ENCODE data around the gene CFAP77. TPM values are rescaled to one million over a fixed set of nuclear protein-coding genes. Genes with fewer than 3 reads are reported as not detected.
"Not testable (repeated sequence)": the region's sequence is repeated elsewhere in the genome, so short reads cannot be mapped to it uniquely, and the experiment has no call there.

Gene CFAP77
- polyA plus RNA-seq, 1 donor from 2014 or later, result not detected

- TF ChIP-seq MXI1 (conservative IDR thresholded peaks at IDR 0.05; ENCODE audit: poor library complexity, severe bottlenecking), result no peak
- no peak for TF ChIP-seq EZH2 (IDR thresholded peaks at IDR 0.05; ENCODE audit: borderline replicate concordance, insufficient read depth, low read length, poor library complexity, severe bottlenecking)
- TF ChIP-seq EP300 (conservative IDR thresholded peaks at IDR 0.05; ENCODE audit: poor library complexity, severe bottlenecking), result no peak
- TF ChIP-seq RAD21 (conservative IDR thresholded peaks at IDR 0.05), result no peak
- TF ChIP-seq SMC3 (conservative IDR thresholded peaks at IDR 0.05; ENCODE audit: poor library complexity), result no peak
- no peak for TF ChIP-seq REST (IDR thresholded peaks at IDR 0.05; ENCODE audit: borderline replicate concordance)
- TF ChIP-seq POLR2AphosphoS5 (IDR thresholded peaks at IDR 0.05), result no peak
- no peak for TF ChIP-seq TAF1 (IDR thresholded peaks at IDR 0.05; ENCODE audit: low read depth)
- TF ChIP-seq, protein P1, sequence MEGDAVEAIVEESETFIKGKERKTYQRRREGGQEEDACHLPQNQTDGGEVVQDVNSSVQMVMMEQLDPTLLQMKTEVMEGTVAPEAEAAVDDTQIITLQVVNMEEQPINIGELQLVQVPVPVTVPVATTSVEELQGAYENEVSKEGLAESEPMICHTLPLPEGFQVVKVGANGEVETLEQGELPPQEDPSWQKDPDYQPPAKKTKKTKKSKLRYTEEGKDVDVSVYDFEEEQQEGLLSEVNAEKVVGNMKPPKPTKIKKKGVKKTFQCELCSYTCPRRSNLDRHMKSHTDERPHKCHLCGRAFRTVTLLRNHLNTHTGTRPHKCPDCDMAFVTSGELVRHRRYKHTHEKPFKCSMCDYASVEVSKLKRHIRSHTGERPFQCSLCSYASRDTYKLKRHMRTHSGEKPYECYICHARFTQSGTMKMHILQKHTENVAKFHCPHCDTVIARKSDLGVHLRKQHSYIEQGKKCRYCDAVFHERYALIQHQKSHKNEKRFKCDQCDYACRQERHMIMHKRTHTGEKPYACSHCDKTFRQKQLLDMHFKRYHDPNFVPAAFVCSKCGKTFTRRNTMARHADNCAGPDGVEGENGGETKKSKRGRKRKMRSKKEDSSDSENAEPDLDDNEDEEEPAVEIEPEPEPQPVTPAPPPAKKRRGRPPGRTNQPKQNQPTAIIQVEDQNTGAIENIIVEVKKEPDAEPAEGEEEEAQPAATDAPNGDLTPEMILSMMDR (IDR thresholded peaks at IDR 0.05; ENCODE audit: poor library complexity, severe bottlenecking), result no peak
- H3K27me3 ChIP-seq (ENCODE audit: insufficient read depth, low read depth, low read length), result no peaks in the 10 kb centered on the region
- no peaks in the 10 kb centered on the region for H3K9me3 ChIP-seq (ENCODE audit: low read length)
Measured at GRCh38 chr9:132562306-132562573, 152.2 kb downstream of the CFAP77 start.

GRCh38 chr9:132564526-132564925 is 154.5 kb downstream of the CFAP77 start:
- Histone ChIP-seq H3K36me3 (ENCODE audit: insufficient read depth, low read length) (no peaks in the 10 kb centered on the region), H3F3A (ENCODE audit: insufficient read depth, low read length, poor library complexity, severe bottlenecking) (no peaks in the 10 kb centered on the region), H2AFZ (ENCODE audit: low read depth, low read length) (no peak overlapping the region), H3K9me3 (ENCODE audit: low read length) (no peaks in the 10 kb centered on the region), H3K9ac (ENCODE audit: low read length) (no peak overlapping the region), H3K4me3 (ENCODE audit: low read length) (no peak overlapping the region), H3K9me2 (ENCODE audit: insufficient read depth, low read length) (no peaks in the 10 kb centered on the region), H3K4me2 (ENCODE audit: low read length) (no peak overlapping the region), H4K20me1 (ENCODE audit: insufficient read depth) (no peaks in the 10 kb centered on the region), H3K27me3 (ENCODE audit: insufficient read depth, low read depth, low read length) (no peaks in the 10 kb centered on the region), H3K79me2 (replicated peaks; ENCODE audit: insufficient read depth, low read length) (no peaks in the 10 kb centered on the region), H3K27ac (ENCODE audit: low read length) (no peak overlapping the region)
- TF ChIP-seq, protein P1 (IDR thresholded peaks at IDR 0.05; ENCODE audit: poor library complexity, severe bottlenecking), result no peak
- TF ChIP-seq MXI1 (conservative IDR thresholded peaks at IDR 0.05; ENCODE audit: poor library complexity, severe bottlenecking) (no peak), EZH2 (IDR thresholded peaks at IDR 0.05; ENCODE audit: borderline replicate concordance, insufficient read depth, low read length, poor library complexity, severe bottlenecking) (no peak), SMC3 (conservative IDR thresholded peaks at IDR 0.05; ENCODE audit: poor library complexity) (no peak), RAD21 (conservative IDR thresholded peaks at IDR 0.05) (no peak), REST (IDR thresholded peaks at IDR 0.05; ENCODE audit: borderline replicate concordance) (no peak), POLR2AphosphoS5 (IDR thresholded peaks at IDR 0.05) (no peak), EP300 (conservative IDR thresholded peaks at IDR 0.05; ENCODE audit: poor library complexity, severe bottlenecking) (no peak), TAF1 (IDR thresholded peaks at IDR 0.05; ENCODE audit: low read depth) (no peak)

More at GRCh38 chr9:132562306-132562573, 152.2 kb downstream of the CFAP77 start:
- Histone ChIP-seq H3K4me2 (ENCODE audit: low read length) (no peak overlapping the region), H4K20me1 (ENCODE audit: insufficient read depth) (no peaks in the 10 kb centered on the region), H3K79me2 (replicated peaks; ENCODE audit: insufficient read depth, low read length) (no peaks in the 10 kb centered on the region), H3K9me2 (ENCODE audit: insufficient read depth, low read length) (no peaks in the 10 kb centered on the region), H2AFZ (ENCODE audit: low read depth, low read length) (no peak overlapping the region), H3K36me3 (ENCODE audit: insufficient read depth, low read length) (no peaks in the 10 kb centered on the region), H3K4me3 (ENCODE audit: low read length) (no peak overlapping the region), H3F3A (ENCODE audit: insufficient read depth, low read length, poor library complexity, severe bottlenecking) (no peaks in the 10 kb centered on the region), H3K27ac (ENCODE audit: low read length) (no peak overlapping the region), H3K9ac (ENCODE audit: low read length) (no peak overlapping the region)

DNA sequence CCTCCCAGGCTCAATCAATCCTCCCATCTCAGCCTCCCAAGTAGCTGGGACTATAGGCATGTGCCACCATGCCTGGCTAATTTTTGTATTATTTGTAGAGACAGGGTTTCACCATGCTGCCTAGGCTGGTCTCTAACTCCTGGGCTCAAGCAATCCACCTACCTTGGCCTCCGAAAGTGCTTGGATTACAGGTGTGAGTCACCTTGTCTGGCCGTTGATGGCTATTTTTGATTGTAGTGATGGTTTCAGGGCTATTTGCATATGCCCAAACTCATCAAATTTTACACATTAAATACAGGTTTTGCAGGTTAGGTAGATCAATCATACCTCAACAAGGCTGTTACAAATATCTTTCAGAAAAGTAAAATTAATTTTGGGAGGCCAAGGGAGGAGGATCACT is 158.8 kb downstream of the CFAP77 start:
- not testable (repeated sequence) for H3K9me2 ChIP-seq (ENCODE audit: insufficient read depth, low read length); H3K36me3 ChIP-seq (ENCODE audit: insufficient read depth, low read length); H3K9me3 ChIP-seq (ENCODE audit: low read length); H3K27ac ChIP-seq (ENCODE audit: low read length); H4K20me1 ChIP-seq (ENCODE audit: insufficient read depth); H3K27me3 ChIP-seq (ENCODE audit: insufficient read depth, low read depth, low read length); H3K9ac ChIP-seq (ENCODE audit: low read length); H3K4me3 ChIP-seq (ENCODE audit: low read length); H2AFZ ChIP-seq (ENCODE audit: low read depth, low read length); H3F3A ChIP-seq (ENCODE audit: insufficient read depth, low read length, poor library complexity, severe bottlenecking); H3K79me2 ChIP-seq (replicated peaks; ENCODE audit: insufficient read depth, low read length); H3K4me2 ChIP-seq (ENCODE audit: low read length)
